ENCODE data around the gene PAQR5. TPM values are rescaled to one million over a fixed set of nuclear protein-coding genes. Genes with fewer than 3 reads are reported as not detected.

PAQR5 gene
- total and polyA plus RNA-seq, 10 donors = 0.03 to 0.58 (median 0.27) TPM; not detected in 5

DNA sequence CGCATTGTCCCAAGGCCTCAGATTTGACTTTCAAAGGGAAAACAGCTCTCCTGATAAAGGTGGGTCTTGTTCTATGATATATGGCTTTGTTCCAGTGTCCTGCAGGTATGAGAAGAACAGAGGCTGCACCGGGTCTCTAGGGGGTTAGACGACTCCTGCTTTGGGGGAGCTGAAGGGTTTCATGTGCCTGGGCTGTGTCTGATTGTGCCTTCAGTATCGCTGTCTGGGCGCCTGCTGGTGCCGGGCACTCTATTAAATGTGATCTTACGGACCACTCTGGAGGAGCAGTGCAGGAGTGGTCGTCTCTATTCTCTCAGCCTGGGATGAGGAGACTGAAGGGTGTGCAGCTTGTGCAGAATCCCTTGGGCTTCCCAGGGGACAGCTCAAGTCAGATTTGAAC, 16.0 kb downstream of the PAQR5 start:
- intact Hi-C loops (cut with DNase I; ENCODE audit: low total_unique reads) = no loop called here
- H3K4me3 ChIP-seq = no peak overlapping the region
- H3K4me1 ChIP-seq = peaks cover 0 to 15% (median 0%) of the 10 kb centered on the region in 6 donors
- H3K9me3 ChIP-seq = no peaks in the 10 kb centered on the region
- H3K27me3 ChIP-seq (replicated peaks in 1 of 7) = peaks cover 0 to 36% (median 0%) of the 10 kb centered on the region in 7 donors
- TF ChIP-seq, protein P1, sequence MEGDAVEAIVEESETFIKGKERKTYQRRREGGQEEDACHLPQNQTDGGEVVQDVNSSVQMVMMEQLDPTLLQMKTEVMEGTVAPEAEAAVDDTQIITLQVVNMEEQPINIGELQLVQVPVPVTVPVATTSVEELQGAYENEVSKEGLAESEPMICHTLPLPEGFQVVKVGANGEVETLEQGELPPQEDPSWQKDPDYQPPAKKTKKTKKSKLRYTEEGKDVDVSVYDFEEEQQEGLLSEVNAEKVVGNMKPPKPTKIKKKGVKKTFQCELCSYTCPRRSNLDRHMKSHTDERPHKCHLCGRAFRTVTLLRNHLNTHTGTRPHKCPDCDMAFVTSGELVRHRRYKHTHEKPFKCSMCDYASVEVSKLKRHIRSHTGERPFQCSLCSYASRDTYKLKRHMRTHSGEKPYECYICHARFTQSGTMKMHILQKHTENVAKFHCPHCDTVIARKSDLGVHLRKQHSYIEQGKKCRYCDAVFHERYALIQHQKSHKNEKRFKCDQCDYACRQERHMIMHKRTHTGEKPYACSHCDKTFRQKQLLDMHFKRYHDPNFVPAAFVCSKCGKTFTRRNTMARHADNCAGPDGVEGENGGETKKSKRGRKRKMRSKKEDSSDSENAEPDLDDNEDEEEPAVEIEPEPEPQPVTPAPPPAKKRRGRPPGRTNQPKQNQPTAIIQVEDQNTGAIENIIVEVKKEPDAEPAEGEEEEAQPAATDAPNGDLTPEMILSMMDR (IDR thresholded peaks at IDR 0.05 in 8 of 11, conservative IDR thresholded peaks at IDR 0.05 in 3 of 11) = no peak
- TF ChIP-seq POLR2A (IDR thresholded peaks at IDR 0.05) (no peak), POLR2AphosphoS5 (IDR thresholded peaks at IDR 0.05) (no peak)
- H3K27ac ChIP-seq = no peak overlapping the region
- DNase-seq = no peak
- WGBS, 5 donors = 86 to 100% (median 90%) methylated on average over 3 to 8 of the region's 8 CpGs
- H3K36me3 ChIP-seq = no peaks in the 10 kb centered on the region

DNA sequence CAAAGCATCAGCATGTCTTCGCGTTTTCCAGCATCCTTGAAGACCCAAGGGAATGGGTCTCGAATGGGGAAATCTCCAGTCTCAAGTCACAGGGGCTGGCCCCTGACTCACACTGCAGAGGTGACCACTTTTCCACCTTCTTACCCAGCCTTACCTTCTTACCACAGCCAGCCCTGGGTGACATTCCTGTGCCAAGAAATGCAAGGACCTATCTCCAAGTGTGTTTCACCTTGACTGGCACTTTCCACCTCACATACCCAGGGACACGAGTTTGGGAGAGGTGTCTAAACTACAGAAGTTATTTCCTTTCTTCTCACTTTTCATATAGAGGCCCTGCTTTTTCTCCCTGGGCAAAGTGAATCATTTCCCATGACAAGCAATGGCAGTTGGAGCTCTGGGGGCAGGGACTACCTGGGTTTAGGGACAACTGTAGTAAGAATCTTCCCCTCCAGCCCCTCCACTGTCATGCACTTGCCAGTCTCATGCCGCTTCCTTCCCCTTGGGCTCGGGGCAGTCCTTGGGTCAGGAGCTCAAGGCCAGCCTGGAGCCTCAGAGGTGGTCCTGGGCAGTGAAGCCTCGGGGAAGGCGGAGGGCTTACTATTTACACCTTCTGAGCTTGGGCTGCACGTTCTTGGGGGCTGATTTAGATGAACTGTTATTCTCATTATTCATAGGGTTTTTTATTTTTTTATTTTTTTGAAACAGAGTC, 16.8 kb downstream of the PAQR5 start:
- Histone ChIP-seq H3K27ac (no peak overlapping the region), H3K36me3 (no peaks in the 10 kb centered on the region), H3K4me3 (no peak overlapping the region), H3K9me3 (no peaks in the 10 kb centered on the region), H3K4me1 (peaks cover 0 to 15% (median 0%) of the 10 kb centered on the region in 6 donors), H3K27me3 (replicated peaks in 1 of 7) (peaks cover 0 to 36% (median 0%) of the 10 kb centered on the region in 7 donors)
- WGBS, 5 donors = 72 to 82% (median 76%) methylated on average over 9 of the region's 9 CpGs
- TF ChIP-seq POLR2AphosphoS5 (IDR thresholded peaks at IDR 0.05) = no peak
- TF ChIP-seq, protein P1 (IDR thresholded peaks at IDR 0.05 in 8 of 11, conservative IDR thresholded peaks at IDR 0.05 in 3 of 11) = no peak
- no peak for TF ChIP-seq POLR2A (IDR thresholded peaks at IDR 0.05)
- intact Hi-C loops (cut with DNase I; ENCODE audit: low total_unique reads) = no loop called here
- no peak for DNase-seq

DNA sequence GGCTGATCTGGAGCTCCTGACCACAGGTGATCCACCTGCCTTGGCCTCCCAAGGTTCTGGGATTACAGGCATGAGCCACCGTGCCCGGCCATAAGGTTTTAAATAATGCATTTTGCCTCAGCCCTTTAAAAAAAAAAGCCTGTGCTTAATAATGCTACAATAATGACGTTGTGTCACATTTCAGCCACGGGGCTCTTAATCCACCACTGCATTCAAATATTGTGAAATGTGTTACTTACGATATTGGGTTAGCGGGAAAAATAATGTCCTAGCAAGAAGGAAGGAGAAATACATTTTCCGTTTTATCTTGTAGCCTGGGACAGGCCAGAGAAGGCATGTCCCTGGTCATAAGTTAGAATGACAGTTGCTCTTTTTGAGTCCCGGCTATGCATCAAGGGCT, 17.6 kb downstream of the PAQR5 start:
- H3K27ac ChIP-seq = no peak overlapping the region
- no peak overlapping the region for H3K4me3 ChIP-seq
- intact Hi-C loops (cut with DNase I; ENCODE audit: low total_unique reads) = no loop called here
- H3K36me3 ChIP-seq = no peaks in the 10 kb centered on the region
- peaks cover 0 to 15% (median 0%) of the 10 kb centered on the region in 6 donors for H3K4me1 ChIP-seq
- 60 to 88% (median 80%) methylated on average over 8 of the region's 8 CpGs for WGBS, 5 donors
- H3K27me3 ChIP-seq (replicated peaks in 1 of 7) = peaks cover 0 to 36% (median 0%) of the 10 kb centered on the region in 7 donors
- TF ChIP-seq POLR2A (IDR thresholded peaks at IDR 0.05) = no peak
- no peak for TF ChIP-seq POLR2AphosphoS5 (IDR thresholded peaks at IDR 0.05)
- TF ChIP-seq, protein P1 (IDR thresholded peaks at IDR 0.05 in 8 of 11, conservative IDR thresholded peaks at IDR 0.05 in 3 of 11) = no peak
- no peak for DNase-seq
- H3K9me3 ChIP-seq = no peaks in the 10 kb centered on the region

DNA sequence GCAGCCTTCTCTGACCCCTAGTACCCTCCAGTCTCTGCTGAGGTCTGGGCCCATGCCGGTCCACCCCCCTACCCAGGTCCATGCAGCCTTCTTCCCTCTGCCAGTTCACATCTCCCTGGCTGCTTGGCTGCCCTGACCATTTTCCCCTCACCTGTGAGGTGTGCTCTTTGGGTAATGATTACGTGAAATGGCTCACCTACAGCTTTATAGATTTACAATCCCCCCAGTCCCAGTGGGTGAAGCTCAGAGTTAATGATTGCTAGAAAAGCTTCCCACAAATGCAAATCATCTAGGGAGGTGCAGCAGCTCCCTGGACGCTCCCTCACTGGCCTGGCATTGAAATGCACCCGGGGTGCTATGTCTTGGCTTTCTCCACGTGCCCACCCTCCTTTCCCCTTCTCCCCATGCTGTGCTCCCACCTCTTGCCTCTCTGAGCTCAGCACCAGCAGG, 18.7 kb downstream of the PAQR5 start:
- 60 to 80% (median 78%) methylated on average over 5 of the region's 5 CpGs for WGBS, 5 donors
- no peak for DNase-seq
- TF ChIP-seq POLR2AphosphoS5 (IDR thresholded peaks at IDR 0.05) = no peak
- no peak for TF ChIP-seq POLR2A (IDR thresholded peaks at IDR 0.05)
- intact Hi-C loops (cut with DNase I; ENCODE audit: low total_unique reads) = no loop called here
- no peak overlapping the region for H3K27ac ChIP-seq
- H3K27me3 ChIP-seq (replicated peaks in 1 of 7) = peaks cover 0 to 36% (median 0%) of the 10 kb centered on the region in 7 donors
- H3K4me3 ChIP-seq = no peak overlapping the region
- peaks cover 0 to 15% (median 0%) of the 10 kb centered on the region in 6 donors for H3K4me1 ChIP-seq
- no peaks in the 10 kb centered on the region for H3K9me3 ChIP-seq
- no peaks in the 10 kb centered on the region for H3K36me3 ChIP-seq
